ENCODE results near the gene SPTBN1. TPM values are rescaled to one million over a fixed set of nuclear protein-coding genes. Genes with fewer than 3 reads are reported as not detected.

SPTBN1 gene
- total and polyA plus RNA-seq, 2 donors (not counting 3 experiments of a cell fraction or from before 2014, with no cell fraction given): 63.3 to 320 TPM

GRCh38 chr2:54551123-54551756 is 95.1 kb downstream of the SPTBN1 start:
- CTCF ChIA-PET: interaction anchor here (1.3 to 1.6 kb wide), 3 partner anchors 8 to 29 kb away, joined by 3 to 5 read pairs (median 3); no protein-coding TSS in a partner anchor
- no peak for DNase-seq (ENCODE audit: low read depth, low spot score)
- Histone ChIP-seq H3K9me3 (replicated peaks; ENCODE audit: control insufficient read depth, insufficient read depth, low read length) (no peaks in the 10 kb centered on the region), H3K4me1 (ENCODE audit: control insufficient read depth, extremely low read depth, insufficient read depth, low read length) (peaks cover 15% of the 10 kb centered on the region), H3K4me2 (ENCODE audit: insufficient read depth, low read length) (no peak overlapping the region), H3K9me1 (replicated peaks; ENCODE audit: control insufficient read depth, extremely low read depth, insufficient read depth, low read length) (no peaks in the 10 kb centered on the region), H3K9ac (replicated peaks; ENCODE audit: extremely low read depth, insufficient read depth, low read length) (no peak overlapping the region), H3K27me3 (ENCODE audit: control insufficient read depth in 2 of 2, insufficient read depth in 2 of 2, low read length in 2 of 2) (no peaks in the 10 kb centered on the region), H3K27ac (ENCODE audit: insufficient read depth, low read depth, low read length) (no peak overlapping the region), H3K79me2 (ENCODE audit: control insufficient read depth, insufficient read depth, low read length) (peaks cover 4% of the 10 kb centered on the region), H2AFZ (ENCODE audit: low read depth, low read length) (no peak overlapping the region), H3K4me3 (replicated peaks in 1 of 3; ENCODE audit: insufficient read depth in 1 of 3, low read depth in 1 of 3, low read length in 3 of 3) (no peak overlapping the region), H3K36me3 (ENCODE audit: control insufficient read depth in 2 of 2, extremely low read depth in 1 of 2, insufficient read depth in 2 of 2, low read length in 2 of 2) (no peaks in the 10 kb centered on the region), H4K20me1 (replicated peaks; ENCODE audit: control insufficient read depth, extremely low read depth, insufficient read depth, low read length) (no peaks in the 10 kb centered on the region)
- dilution Hi-C loops (cut with MboI; ENCODE audit: extremely low pct_ligation_motif_present, low sequenced_read_pairs) (no loop called here), intact Hi-C loops (cut with micrococcal nuclease) (no loop called here)
- BruUV-seq (replicated peaks): no TSS peak
- POLR2A ChIA-PET: no interaction called here
- TF ChIP-seq EZH2 (IDR thresholded peaks at IDR 0.05; ENCODE audit: borderline replicate concordance, low read depth, low read length, severe bottlenecking): no peak
- TF ChIP-seq, protein P1, sequence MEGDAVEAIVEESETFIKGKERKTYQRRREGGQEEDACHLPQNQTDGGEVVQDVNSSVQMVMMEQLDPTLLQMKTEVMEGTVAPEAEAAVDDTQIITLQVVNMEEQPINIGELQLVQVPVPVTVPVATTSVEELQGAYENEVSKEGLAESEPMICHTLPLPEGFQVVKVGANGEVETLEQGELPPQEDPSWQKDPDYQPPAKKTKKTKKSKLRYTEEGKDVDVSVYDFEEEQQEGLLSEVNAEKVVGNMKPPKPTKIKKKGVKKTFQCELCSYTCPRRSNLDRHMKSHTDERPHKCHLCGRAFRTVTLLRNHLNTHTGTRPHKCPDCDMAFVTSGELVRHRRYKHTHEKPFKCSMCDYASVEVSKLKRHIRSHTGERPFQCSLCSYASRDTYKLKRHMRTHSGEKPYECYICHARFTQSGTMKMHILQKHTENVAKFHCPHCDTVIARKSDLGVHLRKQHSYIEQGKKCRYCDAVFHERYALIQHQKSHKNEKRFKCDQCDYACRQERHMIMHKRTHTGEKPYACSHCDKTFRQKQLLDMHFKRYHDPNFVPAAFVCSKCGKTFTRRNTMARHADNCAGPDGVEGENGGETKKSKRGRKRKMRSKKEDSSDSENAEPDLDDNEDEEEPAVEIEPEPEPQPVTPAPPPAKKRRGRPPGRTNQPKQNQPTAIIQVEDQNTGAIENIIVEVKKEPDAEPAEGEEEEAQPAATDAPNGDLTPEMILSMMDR (IDR thresholded peaks at IDR 0.05; ENCODE audit: extremely low read depth in 1 of 2, insufficient read depth in 1 of 2, low read depth in 1 of 2, low read length in 2 of 2): no peak
- TF ChIP-seq POLR2AphosphoS5 (IDR thresholded peaks at IDR 0.05; ENCODE audit: insufficient read depth, low read depth, low read length): no peak
- no peak for TF ChIP-seq JUN (IDR thresholded peaks at IDR 0.05; ENCODE audit: borderline replicate concordance, insufficient read depth, insufficient read length, low read depth)
- no peak for TF ChIP-seq FOS (IDR thresholded peaks at IDR 0.05; ENCODE audit: borderline replicate concordance, insufficient read depth, low read length)
- no peak for TF ChIP-seq POLR2A (IDR thresholded peaks at IDR 0.05; ENCODE audit: low read depth, low read length)
- no peak for TF ChIP-seq GATA2 (IDR thresholded peaks at IDR 0.05; ENCODE audit: insufficient read depth, insufficient read length, low read depth, low read length)
- no peak for TF ChIP-seq MYC (IDR thresholded peaks at IDR 0.05; ENCODE audit: low read depth, low read length)
- TF ChIP-seq, protein P2, sequence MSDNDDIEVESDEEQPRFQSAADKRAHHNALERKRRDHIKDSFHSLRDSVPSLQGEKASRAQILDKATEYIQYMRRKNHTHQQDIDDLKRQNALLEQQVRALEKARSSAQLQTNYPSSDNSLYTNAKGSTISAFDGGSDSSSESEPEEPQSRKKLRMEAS (IDR thresholded peaks at IDR 0.05; ENCODE audit: insufficient read depth, insufficient read length): no peak
- no peak for FAIRE-seq
